HCT116 (cell line): ENCODE data around the gene PNPLA5. TPM values are rescaled to one million over a fixed set of nuclear protein-coding genes. Genes with fewer than 3 reads are reported as not detected.

Experiments
- ATAC-seq: fragments of 200-7000 bp; cut with Tn5 transposase; 2 replicates; pipeline ENCODE4 v1.9.1; 2020; ENCODE audit warnings: mild to moderate bottlenecking, moderate library complexity
- BruUV-seq: library from RNA; stranded (reverse); fragments of 400-500 nt; replicated peaks from 2 replicates; lab custom pipeline; 2021; lab: Mats Ljungman, UMichigan
- CTCF ChIA-PET: fragments of 300-600 bp; sonication (Branson Sonifier 250); formaldehyde crosslinking; loops from one replicate; lab custom pipeline; 2021; ENCODE audit warnings: antibody characterized with exemption; lab: Charles Lee
- POLR2A ChIA-PET: fragments of 300-600, 350-600 bp; sonication (Branson Sonifier 250); formaldehyde crosslinking; loops from one replicate; lab custom pipeline; 2021; ENCODE audit warnings: antibody characterized with exemption; lab: Charles Lee
- RAD21 ChIA-PET, 2 experiments: fragments of 300-600 bp; sonication (Branson Sonifier 250); formaldehyde crosslinking; loops; one replicate each; lab custom pipeline; 2023; ENCODE audit warnings: low total read pairs in 2 of 2; ENCODE audit not compliant: uncharacterized antibody in 2 of 2, unreplicated experiment in 2 of 2, low non-redundant PET in 1 of 2; lab: Charles Lee
- DNase-seq: peaks from one replicate; pipeline ENCODE4 v3.0.0-alpha.2; 2010; ENCODE audit warnings: low read depth, low spot score
- H2AFZ ChIP-seq: fragments of 200-600 bp; shearing (Covaris generic), sonication (generic); 2 replicates; pipeline ENCODE4 v1.6.1; 2017; ENCODE audit warnings: low read depth, mixed run types, mixed read lengths, antibody characterized with exemption, low read length; ENCODE audit not compliant: poor library complexity, severe bottlenecking
- H3K27ac ChIP-seq: 2 replicates; pipeline ENCODE4 v1.5.1; 2012; ENCODE audit warnings: low read depth, low read length
- H3K27me3 ChIP-seq: fragments of 200-600 bp; sonication (generic); 2 replicates; pipeline ENCODE4 v1.6.1; 2016; ENCODE audit warnings: mixed run types, low read length, mixed read lengths; ENCODE audit not compliant: insufficient read depth
- H3K36me3 ChIP-seq, 2 experiments: fragments of 200-500 bp in 1 of 2; fragments of 200-600 bp in 1 of 2; sonication (Bioruptor generic) in 1 of 2; sonication (generic) in 1 of 2; 2 replicates each; pipeline versions ENCODE4 v1.5.1 to v1.6.1; 2014 to 2016; ENCODE audit warnings: low read length in 2 of 2, inconsistent platforms in 1 of 2, mixed read lengths in 1 of 2, mixed run types in 1 of 2; ENCODE audit not compliant: insufficient read depth in 2 of 2, control insufficient read depth in 1 of 2
- H3K4me1 ChIP-seq, 2 experiments: fragments of 200-600 bp in 1 of 2; sonication (generic) in 1 of 2; 2 replicates each; pipeline versions ENCODE4 v1.5.1 to v1.6.1; 2012 to 2017; ENCODE audit warnings: low read length in 2 of 2, inconsistent platforms in 1 of 2, mild to moderate bottlenecking in 1 of 2, mixed read lengths in 1 of 2, mixed run types in 1 of 2, moderate library complexity in 1 of 2; ENCODE audit not compliant: insufficient read depth in 2 of 2, control insufficient read depth in 1 of 2
- H3K4me2 ChIP-seq: fragments of 200-600 bp; sonication (generic); 2 replicates; pipeline ENCODE4 v1.6.1; 2017; ENCODE audit warnings: mixed run types, low read length, mixed read lengths
- H3K4me3 ChIP-seq, 2 experiments: fragments of 200-600 bp in 1 of 2; sonication (generic) in 1 of 2; replicated peaks in 1 of 2; 2 replicates each; pipeline ENCODE4 v1.5.1; 2011 to 2016; ENCODE audit warnings: low read length in 2 of 2, control low read depth in 1 of 2, low read depth in 1 of 2, mild to moderate bottlenecking in 1 of 2, mixed read lengths in 1 of 2, mixed run types in 1 of 2
- H3K79me2 ChIP-seq: fragments of 200-600 bp; sonication (generic); 2 replicates; pipeline ENCODE4 v1.6.1; 2017; ENCODE audit warnings: mild to moderate bottlenecking, mixed run types, low read length, moderate library complexity, mixed read lengths; ENCODE audit not compliant: insufficient read depth
- H3K9ac ChIP-seq: fragments of 200-600 bp; sonication (generic); 2 replicates; pipeline ENCODE4 v1.6.1; 2016; ENCODE audit warnings: low read length, mixed read lengths
- H3K9me2 ChIP-seq: fragments of 200-600 bp; sonication (generic), shearing (Covaris generic); 2 replicates; pipeline ENCODE4 v1.6.1; 2017; ENCODE audit warnings: mixed run types, mild to moderate bottlenecking, moderate library complexity; ENCODE audit not compliant: insufficient read depth
- H3K9me3 ChIP-seq, 2 experiments: fragments of 200-500 bp in 1 of 2; fragments of 200-600 bp in 1 of 2; sonication (Bioruptor generic) in 1 of 2; sonication (generic) in 1 of 2; 2 replicates each; pipeline ENCODE4 v1.6.1; 2014 to 2017; ENCODE audit warnings: low read length in 2 of 2, mixed read lengths in 2 of 2, inconsistent platforms in 1 of 2, low read depth in 1 of 2, mild to moderate bottlenecking in 1 of 2, mixed run types in 1 of 2, moderate library complexity in 1 of 2; ENCODE audit not compliant: control insufficient read depth in 1 of 2, insufficient read depth in 1 of 2
- H4K20me1 ChIP-seq: fragments of 200-600 bp; sonication (generic), shearing (Covaris generic); 2 replicates; pipeline ENCODE4 v1.6.1; 2017; ENCODE audit warnings: mixed run types, mild to moderate bottlenecking, moderate library complexity; ENCODE audit not compliant: insufficient read depth
- EGR1 ChIP-seq: IDR thresholded peaks from 2 replicates; pipeline ENCODE4 v1.6.1; 2012; ENCODE audit warnings: low read depth
- EZH2 ChIP-seq: fragments of 200-600 bp; sonication (generic); IDR thresholded peaks from 2 replicates; pipeline ENCODE4 v1.6.1; 2017; ENCODE audit warnings: antibody characterized with exemption, mixed run types
- FOSL1 ChIP-seq: IDR thresholded peaks from 2 replicates; pipeline ENCODE4 v1.6.1; 2012; ENCODE audit warnings: low read depth
- JUND ChIP-seq: IDR thresholded peaks from 2 replicates; pipeline ENCODE4 v1.6.1; 2012
- SIN3A ChIP-seq: IDR thresholded peaks from 2 replicates; pipeline ENCODE4 v1.6.1; 2012; ENCODE audit warnings: low read depth
- SRF ChIP-seq: IDR thresholded peaks from 2 replicates; pipeline ENCODE4 v1.6.1; 2012; ENCODE audit warnings: low read depth
- TCF7L2 ChIP-seq: IDR thresholded peaks from 2 replicates; pipeline ENCODE4 v1.7.0; 2011; ENCODE audit warnings: borderline replicate concordance, inconsistent platforms; ENCODE audit not compliant: insufficient read depth, insufficient read length; ENCODE audit errors: extremely low read depth
- YY1 ChIP-seq: IDR thresholded peaks from 2 replicates; pipeline ENCODE4 v1.6.1; 2011; ENCODE audit warnings: low read length, low read depth, moderate library complexity, mild to moderate bottlenecking; ENCODE audit not compliant: insufficient replicate concordance; ENCODE audit errors: extremely low read depth
- ZFX ChIP-seq: fragments of 450-650 bp; IDR thresholded peaks from 2 replicates; pipeline ENCODE4 v1.6.1; 2017
- intact Hi-C: fragments of 100-400 bp; cut with micrococcal nuclease; formaldehyde crosslinking; loops from 2 replicates; pipeline ENCODE4 v1.10.0; 2022
- total RNA-seq: library from RNA; stranded (reverse); gene quantifications from one replicate; pipeline ENCODE4 v1.2.1, GENCODE V29; 2021; ENCODE audit not compliant: unreplicated experiment
- TF ChIP-seq, protein P1 (sequence below), 3 experiments: fragments of 200-600 bp in 1 of 3; sonication (generic) in 1 of 3; IDR thresholded peaks in 2 of 3; conservative IDR thresholded peaks in 1 of 3; 2 replicates each; pipeline ENCODE4 v1.5.1; 2012 to 2017; ENCODE audit warnings: low read depth in 2 of 3, low read length in 2 of 3, antibody characterized with exemption in 1 of 3, borderline replicate concordance in 1 of 3, control low read depth in 1 of 3, mild to moderate bottlenecking in 1 of 3, mixed read lengths in 1 of 3, mixed run types in 1 of 3, moderate library complexity in 1 of 3; ENCODE audit not compliant: insufficient read depth in 1 of 3
- TF ChIP-seq, protein P2 (sequence below): IDR thresholded peaks from 2 replicates; pipeline ENCODE4 v1.6.1; 2012

The PNPLA5 gene
- total RNA-seq, 1 experiment from 2014 or later = 2.9 TPM

DNA sequence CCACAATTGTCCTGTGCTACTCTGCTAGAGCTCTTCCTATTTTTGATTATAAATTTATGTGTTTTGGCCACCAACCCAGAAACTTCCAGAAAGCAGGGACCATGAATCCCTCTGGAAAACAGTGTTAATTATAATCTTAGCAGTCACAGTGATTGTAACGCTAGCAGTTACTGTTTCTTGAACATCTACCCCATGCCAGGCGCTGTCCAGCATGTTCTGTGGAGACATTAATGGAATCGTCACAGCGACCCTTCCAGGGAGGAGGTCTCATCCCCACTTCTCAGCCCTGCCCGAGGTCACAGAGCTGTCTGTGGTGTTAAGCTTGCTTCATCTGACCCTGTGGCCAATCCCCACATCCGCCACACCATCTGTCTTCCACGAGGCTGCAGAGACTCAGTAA, 13.9 kb upstream of the PNPLA5 start:
- Histone ChIP-seq H2AFZ (no peak overlapping the region), H3K9me3 (no peaks in the 10 kb centered on the region), H3K4me1 (peaks cover 0 to 5% of the 10 kb centered on the region in 2 experiments; a peak in 2 of 4 replicates), H3K27ac (no peak overlapping the region), H3K36me3 (no peaks in the 10 kb centered on the region), H4K20me1 (no peaks in the 10 kb centered on the region), H3K79me2 (no peaks in the 10 kb centered on the region), H3K4me2 (no peak overlapping the region), H3K27me3 (peaks cover 12% of the 10 kb centered on the region; the same call in 1 of the 2 replicates), H3K4me3 (no peak overlapping the region), H3K9me2 (no peaks in the 10 kb centered on the region), H3K9ac (no peak overlapping the region)
- BruUV-seq = no TSS peak
- TF ChIP-seq EZH2 (no peak), ZFX (no peak), SRF (no peak), JUND (no peak), SIN3A (no peak), YY1 (no peak), EGR1 (no peak), TCF7L2 (no peak), FOSL1 (no peak)
- TF ChIP-seq, protein P1, sequence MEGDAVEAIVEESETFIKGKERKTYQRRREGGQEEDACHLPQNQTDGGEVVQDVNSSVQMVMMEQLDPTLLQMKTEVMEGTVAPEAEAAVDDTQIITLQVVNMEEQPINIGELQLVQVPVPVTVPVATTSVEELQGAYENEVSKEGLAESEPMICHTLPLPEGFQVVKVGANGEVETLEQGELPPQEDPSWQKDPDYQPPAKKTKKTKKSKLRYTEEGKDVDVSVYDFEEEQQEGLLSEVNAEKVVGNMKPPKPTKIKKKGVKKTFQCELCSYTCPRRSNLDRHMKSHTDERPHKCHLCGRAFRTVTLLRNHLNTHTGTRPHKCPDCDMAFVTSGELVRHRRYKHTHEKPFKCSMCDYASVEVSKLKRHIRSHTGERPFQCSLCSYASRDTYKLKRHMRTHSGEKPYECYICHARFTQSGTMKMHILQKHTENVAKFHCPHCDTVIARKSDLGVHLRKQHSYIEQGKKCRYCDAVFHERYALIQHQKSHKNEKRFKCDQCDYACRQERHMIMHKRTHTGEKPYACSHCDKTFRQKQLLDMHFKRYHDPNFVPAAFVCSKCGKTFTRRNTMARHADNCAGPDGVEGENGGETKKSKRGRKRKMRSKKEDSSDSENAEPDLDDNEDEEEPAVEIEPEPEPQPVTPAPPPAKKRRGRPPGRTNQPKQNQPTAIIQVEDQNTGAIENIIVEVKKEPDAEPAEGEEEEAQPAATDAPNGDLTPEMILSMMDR (IDR thresholded peaks at IDR 0.05 in 2 of 3, conservative IDR thresholded peaks at IDR 0.05 in 1 of 3; ENCODE audit: borderline replicate concordance in 1 of 3, insufficient read depth in 1 of 3, low read depth in 2 of 3, low read length in 2 of 3) = no peak
- TF ChIP-seq, protein P2, sequence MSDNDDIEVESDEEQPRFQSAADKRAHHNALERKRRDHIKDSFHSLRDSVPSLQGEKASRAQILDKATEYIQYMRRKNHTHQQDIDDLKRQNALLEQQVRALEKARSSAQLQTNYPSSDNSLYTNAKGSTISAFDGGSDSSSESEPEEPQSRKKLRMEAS = no peak
- POLR2A ChIA-PET = no interaction called here
- RAD21 ChIA-PET = no interaction called here
- ATAC-seq = no peak
- intact Hi-C loops = no loop called here
- DNase-seq = no peak
- CTCF ChIA-PET = interaction anchor here (2.0 kb wide), 1 partner anchor 23 kb away, joined by 5 read pairs; no protein-coding TSS in a partner anchor
